Fibroblast of lung (primary cell): ENCODE measurements around the gene LUC7L2. TPM values are rescaled to one million over a fixed set of nuclear protein-coding genes. Genes with fewer than 3 reads are reported as not detected.
"Not testable (repeated sequence)": the region's sequence is repeated elsewhere in the genome, so short reads cannot be mapped to it uniquely, and the experiment has no call there.

Source experiments
- DNase-seq, 2 donors: peaks; one replicate each; pipeline versions ENCODE4 v3.0.0 to v3.0.0-alpha.2; 2010; ENCODE audit warnings: low read depth in 2 of 2
- H2AFZ ChIP-seq: 2 replicates; pipeline ENCODE4 v1.5.1; 2012; ENCODE audit warnings: low read length, control low read depth, inconsistent platforms
- H3K27ac ChIP-seq: 2 replicates; pipeline ENCODE4 v1.5.1; 2011; ENCODE audit warnings: low read length, control low read depth; ENCODE audit not compliant: insufficient read depth
- H3K27me3 ChIP-seq: 2 replicates; pipeline ENCODE4 v1.5.1; 2011; ENCODE audit warnings: mild to moderate bottlenecking, low read length; ENCODE audit not compliant: control insufficient read depth, insufficient read depth
- H3K36me3 ChIP-seq: 2 replicates; pipeline ENCODE4 v1.5.1; 2011; ENCODE audit warnings: low read length; ENCODE audit not compliant: control insufficient read depth, insufficient read depth
- H3K4me1 ChIP-seq: 2 replicates; pipeline ENCODE4 v1.5.1; 2011; ENCODE audit warnings: low read length; ENCODE audit not compliant: control insufficient read depth, insufficient read depth; ENCODE audit errors: extremely low read depth
- H3K4me2 ChIP-seq: 2 replicates; pipeline ENCODE4 v1.5.1; 2011; ENCODE audit warnings: low read length, control low read depth; ENCODE audit not compliant: insufficient read depth; ENCODE audit errors: extremely low read depth
- H3K4me3 ChIP-seq, 4 experiments: fragments of 200-600 bp in 1 of 4; sonication (generic) in 1 of 4; replicated peaks in 1 of 4; 2 replicates each; pipeline ENCODE4 v1.5.1; 2011 to 2016; ENCODE audit warnings: low read length in 4 of 4, low read depth in 3 of 4, mild to moderate bottlenecking in 3 of 4, control low read depth in 2 of 4, inconsistent platforms in 1 of 4, mixed read lengths in 1 of 4; ENCODE audit not compliant: insufficient read depth in 1 of 4; ENCODE audit errors: control extremely low read depth in 1 of 4
- H3K79me2 ChIP-seq: 2 replicates; pipeline ENCODE4 v1.5.1; 2012; ENCODE audit warnings: mild to moderate bottlenecking, low read length, inconsistent platforms; ENCODE audit not compliant: control insufficient read depth, insufficient read depth
- H3K9ac ChIP-seq: 2 replicates; pipeline ENCODE4 v1.5.1; 2011; ENCODE audit warnings: mild to moderate bottlenecking, low read length, control low read depth; ENCODE audit not compliant: insufficient read depth
- H3K9me3 ChIP-seq: 2 replicates; pipeline ENCODE4 v1.5.1; 2012; ENCODE audit warnings: low read depth, low read length; ENCODE audit not compliant: control insufficient read depth, insufficient read depth
- H4K20me1 ChIP-seq: 2 replicates; pipeline ENCODE4 v1.5.1; 2011; ENCODE audit warnings: low read length; ENCODE audit not compliant: control insufficient read depth, insufficient read depth; ENCODE audit errors: extremely low read depth
- EZH2 ChIP-seq: IDR thresholded peaks from 2 replicates; pipeline ENCODE4 v1.5.1; 2012; ENCODE audit warnings: low read length, control low read depth, mild to moderate bottlenecking; ENCODE audit errors: missing control alignments
- polyA plus RNA-seq, 2 donors: library from polyadenylated mRNA; depleted of rRNA in 1 of 2; stranded (reverse) in 1 of 2; unstranded in 1 of 2; fragments of >200 nt; gene quantifications; 2 replicates each; pipeline ENCODE4 v1.2.1, GENCODE V29; 2011 to 2012; ENCODE audit warnings: missing spikeins in 1 of 2
- total RNA-seq: library from RNA; depleted of rRNA; stranded (reverse); fragments of >200 nt; gene quantifications from 2 replicates; pipeline ENCODE4 v1.2.1, GENCODE V29; 2014
- TF ChIP-seq, protein P1 (sequence below), 2 donors: IDR thresholded peaks in 1 of 2; conservative IDR thresholded peaks in 1 of 2; 1 replicate in 1 of 2; 2 replicates in 1 of 2; pipeline ENCODE4 v1.5.1; 2011 to 2012; ENCODE audit warnings: low read length in 2 of 2, control low read depth in 1 of 2, inconsistent platforms in 1 of 2, low read depth in 1 of 2, mild to moderate bottlenecking in 1 of 2

The LUC7L2 gene
- total and polyA plus RNA-seq, 2 donors (not counting 1 experiment from before 2014, with no cell fraction given) = 38.5 to 48.7 TPM

DNA sequence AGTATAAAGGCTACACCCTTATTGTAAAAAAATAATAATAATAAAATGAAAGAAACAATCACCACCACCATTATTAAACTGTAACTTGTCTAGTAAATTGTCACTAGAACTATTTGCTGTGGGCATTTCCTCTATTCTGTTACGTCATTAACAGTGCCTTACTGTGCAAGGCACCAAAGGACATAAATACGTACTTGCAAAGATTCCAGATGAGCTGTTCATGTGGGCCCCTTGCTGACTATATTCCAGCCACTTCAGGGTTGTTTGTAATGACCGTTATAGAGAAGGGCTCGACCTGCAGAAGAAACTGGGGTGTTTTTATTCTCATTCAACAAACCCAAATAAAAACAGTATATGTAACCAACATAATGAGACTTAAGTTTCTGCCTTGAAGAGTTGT lies 63.4 kb downstream of the LUC7L2 start:
- no peak overlapping the region for H3K4me2 ChIP-seq
- H3K36me3 ChIP-seq = peaks cover 4% of the 10 kb centered on the region
- H3K4me1 ChIP-seq = no peaks in the 10 kb centered on the region
- no peaks in the 10 kb centered on the region for H4K20me1 ChIP-seq
- no peaks in the 10 kb centered on the region for H3K27me3 ChIP-seq
- DNase-seq = no peak
- H3K9ac ChIP-seq = no peak overlapping the region
- no peaks in the 10 kb centered on the region for H3K9me3 ChIP-seq
- no peak overlapping the region for H3K4me3 ChIP-seq
- no peak overlapping the region for H3K27ac ChIP-seq
- H2AFZ ChIP-seq = no peak overlapping the region
- no peaks in the 10 kb centered on the region for H3K79me2 ChIP-seq
- no peak for TF ChIP-seq EZH2
- TF ChIP-seq, protein P1, sequence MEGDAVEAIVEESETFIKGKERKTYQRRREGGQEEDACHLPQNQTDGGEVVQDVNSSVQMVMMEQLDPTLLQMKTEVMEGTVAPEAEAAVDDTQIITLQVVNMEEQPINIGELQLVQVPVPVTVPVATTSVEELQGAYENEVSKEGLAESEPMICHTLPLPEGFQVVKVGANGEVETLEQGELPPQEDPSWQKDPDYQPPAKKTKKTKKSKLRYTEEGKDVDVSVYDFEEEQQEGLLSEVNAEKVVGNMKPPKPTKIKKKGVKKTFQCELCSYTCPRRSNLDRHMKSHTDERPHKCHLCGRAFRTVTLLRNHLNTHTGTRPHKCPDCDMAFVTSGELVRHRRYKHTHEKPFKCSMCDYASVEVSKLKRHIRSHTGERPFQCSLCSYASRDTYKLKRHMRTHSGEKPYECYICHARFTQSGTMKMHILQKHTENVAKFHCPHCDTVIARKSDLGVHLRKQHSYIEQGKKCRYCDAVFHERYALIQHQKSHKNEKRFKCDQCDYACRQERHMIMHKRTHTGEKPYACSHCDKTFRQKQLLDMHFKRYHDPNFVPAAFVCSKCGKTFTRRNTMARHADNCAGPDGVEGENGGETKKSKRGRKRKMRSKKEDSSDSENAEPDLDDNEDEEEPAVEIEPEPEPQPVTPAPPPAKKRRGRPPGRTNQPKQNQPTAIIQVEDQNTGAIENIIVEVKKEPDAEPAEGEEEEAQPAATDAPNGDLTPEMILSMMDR (conservative IDR thresholded peaks at IDR 0.05 in 1 of 2, IDR thresholded peaks at IDR 0.05 in 1 of 2; ENCODE audit: low read depth in 1 of 2, low read length in 2 of 2) = no peak

DNA sequence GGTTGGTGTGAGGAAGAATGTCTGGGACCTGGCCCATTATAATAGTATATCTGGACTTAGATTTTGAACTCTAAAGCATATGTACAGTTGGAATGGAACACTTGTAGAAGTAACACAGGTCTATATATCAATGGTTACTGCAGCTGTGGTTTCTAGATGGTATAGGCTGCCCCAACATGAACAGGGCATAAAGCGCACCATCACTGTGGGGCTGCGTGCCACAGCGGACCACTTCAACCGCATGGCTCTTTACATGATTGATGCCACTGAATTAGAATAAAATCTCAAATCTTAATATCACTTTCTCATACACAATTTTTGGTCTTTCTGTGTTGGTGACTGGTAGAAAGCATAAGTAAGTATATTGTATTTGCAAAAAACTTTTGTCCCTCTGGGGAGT lies 64.3 kb downstream of the LUC7L2 start:
- H3K4me1 ChIP-seq = no peaks in the 10 kb centered on the region
- H3K36me3 ChIP-seq = peaks cover 4% of the 10 kb centered on the region
- no peak overlapping the region for H3K4me2 ChIP-seq
- no peak overlapping the region for H3K4me3 ChIP-seq
- TF ChIP-seq, protein P1 (conservative IDR thresholded peaks at IDR 0.05 in 1 of 2, IDR thresholded peaks at IDR 0.05 in 1 of 2; ENCODE audit: low read depth in 1 of 2, low read length in 2 of 2) = no peak
- TF ChIP-seq EZH2 = no peak
- H3K9ac ChIP-seq = no peak overlapping the region
- no peaks in the 10 kb centered on the region for H3K9me3 ChIP-seq
- no peak for DNase-seq
- H3K79me2 ChIP-seq = no peaks in the 10 kb centered on the region
- no peaks in the 10 kb centered on the region for H3K27me3 ChIP-seq
- no peak overlapping the region for H2AFZ ChIP-seq
- H4K20me1 ChIP-seq = no peaks in the 10 kb centered on the region
- no peak overlapping the region for H3K27ac ChIP-seq

DNA sequence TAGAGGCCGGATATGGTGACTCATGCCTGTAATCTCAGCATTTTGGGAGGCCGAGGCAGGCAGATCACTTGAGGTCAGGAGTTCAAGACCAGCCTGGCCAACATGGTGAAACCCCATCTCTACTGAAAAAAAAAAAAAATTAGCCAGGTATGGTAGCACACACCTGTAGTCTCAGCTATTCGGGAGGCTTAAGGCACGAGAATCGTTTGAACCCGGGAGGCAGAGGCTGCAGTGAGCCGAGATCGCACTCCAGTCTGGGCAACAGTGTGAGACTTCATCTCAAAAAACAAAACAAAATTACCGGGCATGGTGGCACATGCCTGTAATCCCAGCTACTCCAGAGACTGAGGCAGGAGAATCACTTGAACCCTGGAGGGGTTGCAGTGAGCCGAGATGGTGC lies 66.0 kb downstream of the LUC7L2 start:
- not testable (repeated sequence) for DNase-seq, H3K9ac ChIP-seq, H3K27ac ChIP-seq, H4K20me1 ChIP-seq, H3K4me2 ChIP-seq, H3K27me3 ChIP-seq, H3K4me3 ChIP-seq, H3K36me3 ChIP-seq, H3K9me3 ChIP-seq, H3K4me1 ChIP-seq, H3K79me2 ChIP-seq, H2AFZ ChIP-seq
